HepG2 (cell line): ENCODE data around the gene NISCH. TPM values are rescaled to one million over a fixed set of nuclear protein-coding genes. Genes with fewer than 3 reads are reported as not detected.

Experiments
- ATAC-seq: fragments of 200-7000 bp; cut with Tn5 transposase; 3 replicates; pipeline ENCODE4 v1.9.1; 2020; ENCODE audit warnings: mild to moderate bottlenecking, moderate library complexity
- BruUV-seq: library from RNA; stranded (reverse); fragments of 400-500 nt; replicated peaks from 2 replicates; lab custom pipeline; 2021; lab: Mats Ljungman, UMichigan
- CTCF ChIA-PET: fragments of 300-600 bp; formaldehyde crosslinking; extraction: SDS; loops from one replicate; lab custom pipeline; 2021; ENCODE audit warnings: low total read pairs, inconsistent platforms, low intra/inter-chr PET ratio; lab: Yijun Ruan, JAX
- POLR2A ChIA-PET: fragments of 350-600 bp; sonication (Branson Sonifier 250); formaldehyde crosslinking; loops from one replicate; lab custom pipeline; 2020; ENCODE audit warnings: antibody characterized with exemption, inconsistent platforms; lab: Yijun Ruan, JAX
- DNase-seq: peaks from one replicate; pipeline ENCODE4 v3.0.0-alpha.2; 2015; ENCODE audit warnings: low spot score
- FAIRE-seq: peaks from 3 replicates; lab custom pipeline; 2011; peaks lifted over from hg19 to GRCh38; lab: Jason Lieb, UNC
- H2AFZ ChIP-seq: one replicate; pipeline ENCODE4 v1.6.1; 2011; ENCODE audit warnings: low read length, inconsistent platforms
- H3K27ac ChIP-seq: fragments of 300-600 bp; 3 replicates; pipeline ENCODE4 v1.8.0; 2011; ENCODE audit warnings: mixed run types, mild to moderate bottlenecking, mixed read lengths, low read length, inconsistent platforms; ENCODE audit not compliant: insufficient read depth; ENCODE audit errors: extremely low read length
- H3K27me3 ChIP-seq, 2 experiments: fragments of 200-600 bp in 1 of 2; 2 replicates in 1 of 2; 3 replicates in 1 of 2; pipeline versions ENCODE4 v1.6.0 to v1.8.0; 2011; ENCODE audit warnings: low read length in 2 of 2, mild to moderate bottlenecking in 2 of 2, moderate library complexity in 2 of 2, inconsistent platforms in 1 of 2; ENCODE audit not compliant: insufficient read depth in 2 of 2, control insufficient read depth in 1 of 2
- H3K36me3 ChIP-seq, 2 experiments: fragments of 200-600 bp in 1 of 2; replicated peaks in 1 of 2; 2 replicates in 1 of 2; 3 replicates in 1 of 2; pipeline versions ENCODE4 v1.5.1 to v1.8.0; 2011; ENCODE audit warnings: low read length in 2 of 2, inconsistent platforms in 1 of 2; ENCODE audit not compliant: insufficient read depth in 2 of 2, control insufficient read depth in 1 of 2
- H3K4me1 ChIP-seq: 2 replicates; pipeline ENCODE4 v1.5.1; 2012; ENCODE audit warnings: low read length, inconsistent platforms; ENCODE audit not compliant: insufficient read depth
- H3K4me2 ChIP-seq: 2 replicates; pipeline ENCODE4 v1.6.0; 2011; ENCODE audit warnings: low read depth, low read length, inconsistent platforms
- H3K4me3 ChIP-seq, 3 experiments: fragments of 200-600 bp in 1 of 3; sonication (generic), shearing (Covaris generic) in 1 of 3; replicated peaks in 1 of 3; 2 replicates each; pipeline ENCODE4 v1.5.1; 2011 to 2016; ENCODE audit warnings: low read length in 3 of 3, inconsistent platforms in 2 of 3, low read depth in 2 of 3, mild to moderate bottlenecking in 2 of 3, control low read depth in 1 of 3, mixed read lengths in 1 of 3; ENCODE audit not compliant: insufficient read depth in 1 of 3
- H3K79me2 ChIP-seq: one replicate; pipeline ENCODE4 v1.6.1; 2011; ENCODE audit warnings: low read length, inconsistent platforms; ENCODE audit not compliant: insufficient read depth
- H3K9ac ChIP-seq: 2 replicates; pipeline ENCODE4 v1.6.0; 2011; ENCODE audit warnings: mild to moderate bottlenecking, low read depth, low read length, inconsistent platforms; ENCODE audit not compliant: insufficient read depth
- H3K9me3 ChIP-seq: 2 replicates; pipeline ENCODE4 v1.5.1; 2012; ENCODE audit warnings: mild to moderate bottlenecking, low read length
- H4K20me1 ChIP-seq: 2 replicates; pipeline ENCODE4 v1.6.0; 2011; ENCODE audit warnings: inconsistent platforms, mild to moderate bottlenecking, low read length, moderate library complexity; ENCODE audit not compliant: insufficient read depth
- ATRX ChIP-seq: sonication (generic); formaldehyde crosslinking; IDR thresholded peaks from 2 replicates; pipeline ENCODE4 v1.4.0; 2020; ENCODE audit warnings: missing genetic modification reagents, borderline replicate concordance
- RBM39 ChIP-seq: fragments of 200-400 bp; formaldehyde crosslinking; IDR thresholded peaks from one replicate; pipeline ENCODE4 v1.6.1; 2018; ENCODE audit warnings: antibody characterized with exemption, mild to moderate bottlenecking, low read depth, low read length; ENCODE audit not compliant: poor library complexity, severe bottlenecking
- REXO4 ChIP-seq: sonication (generic); formaldehyde crosslinking; IDR thresholded peaks from 2 replicates; pipeline ENCODE4 v1.8.0; 2022; ENCODE audit warnings: missing genetic modification reagents, mild to moderate bottlenecking, borderline replicate concordance
- RXRA ChIP-seq: sonication (generic); formaldehyde crosslinking; IDR thresholded peaks from 2 replicates; pipeline ENCODE4 v1.5.1; 2020; ENCODE audit warnings: missing genetic modification reagents
- ZNF124 ChIP-seq: sonication (generic); formaldehyde crosslinking; IDR thresholded peaks from 2 replicates; pipeline ENCODE4 v1.4.0; 2020; ENCODE audit warnings: missing genetic modification reagents
- ZNF276 ChIP-seq: sonication (generic); formaldehyde crosslinking; IDR thresholded peaks from 2 replicates; pipeline ENCODE4 v1.4.0; 2020; ENCODE audit warnings: mild to moderate bottlenecking, low read depth, missing genetic modification reagents
- ZNF335 ChIP-seq: sonication (generic); formaldehyde crosslinking; IDR thresholded peaks from 2 replicates; pipeline ENCODE4 v1.4.0; 2020; ENCODE audit warnings: missing genetic modification reagents
- ZNF33A ChIP-seq: sonication (generic); formaldehyde crosslinking; IDR thresholded peaks from 2 replicates; pipeline ENCODE4 v1.5.1; 2020; ENCODE audit warnings: missing genetic modification reagents, mild to moderate bottlenecking, moderate library complexity, borderline replicate concordance
- ZNF549 ChIP-seq: sonication (generic); formaldehyde crosslinking; IDR thresholded peaks from 2 replicates; pipeline ENCODE4 v1.5.0; 2020; ENCODE audit warnings: missing genetic modification reagents
- ZNF768 ChIP-seq: sonication (generic); formaldehyde crosslinking; IDR thresholded peaks from 2 replicates; pipeline ENCODE4 v1.4.0; 2020; ENCODE audit warnings: missing genetic modification reagents
- WGBS: methylation state at CpG from one replicate; pipeline ENCODE4 v1.1.6; 2017; ENCODE audit warnings: low lambda C conversion rate; 5-methylcytosine and 5-hydroxymethylcytosine counted together
- in situ Hi-C: cut with HindIII; loops from 2 replicates; pipeline ENCODE4 v1.10.0; 2017; ENCODE audit warnings: low pct_unique_long_range_greater_than_20kb; ENCODE audit not compliant: extremely low pct_ligation_motif_present
- intact Hi-C: fragments of 100-400 bp; cut with micrococcal nuclease; formaldehyde crosslinking; loops from one replicate; pipeline ENCODE4 v1.10.0; 2022; ENCODE audit not compliant: unreplicated experiment
- polyA plus RNA-seq, 8 experiments: library from polyadenylated mRNA; depleted of rRNA in 3 of 8; stranded (reverse) in 7 of 8; unstranded in 1 of 8; fragments of >200 nt; fragmentation: Illumina TruSeq in 4 of 8; extraction: Trizol in 4 of 8; gene quantifications; 2 replicates each; pipeline versions ENCODE4 v1.2.1 to v1.2.3, GENCODE V29; 2011 to 2016; ENCODE audit warnings: low read depth in 4 of 8, missing spikeins in 1 of 8, mixed read lengths in 1 of 8; ENCODE audit not compliant: insufficient read depth in 1 of 8
- total RNA-seq, 5 experiments: library from RNA; depleted of rRNA; stranded (reverse); fragments of >200 nt; fragmentation: Illumina TruSeq; extraction: Trizol; gene quantifications; 2 replicates each; pipeline ENCODE4 v1.2.3, GENCODE V29; 2016; ENCODE audit warnings: low read depth in 1 of 5

The NISCH gene
- total and polyA plus RNA-seq, 2 of the 13 experiments (the other 11 are each of a cell fraction or from before 2014, with no cell fraction given): 27.0 to 47.6 TPM

DNA sequence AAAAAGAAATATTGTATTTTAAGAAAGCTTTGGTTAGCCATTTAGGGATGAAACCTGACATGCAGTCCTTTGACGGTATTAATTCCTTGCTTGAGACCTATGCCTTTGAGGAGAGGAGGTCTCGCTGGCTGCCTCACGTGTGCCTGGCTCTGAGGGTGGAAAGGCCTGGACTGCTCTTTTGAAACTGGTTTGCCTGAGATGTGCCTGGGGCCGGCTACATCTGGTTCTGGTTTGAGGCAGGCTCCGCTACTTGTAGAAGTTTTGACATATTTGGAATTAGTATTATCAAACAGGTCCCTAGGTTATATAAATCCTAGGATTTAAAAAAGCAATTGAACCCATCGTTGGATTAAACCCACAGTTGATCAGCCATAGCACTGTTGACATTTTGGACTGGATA is 6.5 kb downstream of the NISCH start:
- POLR2A ChIA-PET: no interaction called here
- FAIRE-seq: no peak
- no TSS peak for BruUV-seq

DNA sequence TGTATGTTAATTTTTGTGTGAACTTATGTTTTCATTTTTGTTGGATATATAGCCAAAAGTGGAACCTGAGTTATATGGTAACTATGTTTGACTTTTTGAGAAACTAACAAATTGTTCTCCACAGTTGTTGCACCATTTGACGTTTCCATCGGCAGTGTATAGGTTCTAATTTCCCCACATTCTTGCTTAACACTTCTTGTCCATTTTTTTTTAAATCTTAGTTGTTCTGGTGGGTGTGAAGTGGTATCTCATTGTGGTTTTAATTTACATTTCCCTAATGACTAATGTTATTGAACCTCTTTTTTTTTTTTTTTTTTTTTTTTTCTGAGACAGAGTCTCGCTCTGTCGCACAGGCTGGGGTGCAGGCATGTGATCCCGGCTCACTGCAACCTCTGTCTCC is 8.0 kb downstream of the NISCH start:
- POLR2A ChIA-PET: no interaction called here
- H3K4me2 ChIP-seq: no peak overlapping the region
- DNase-seq (no peak), FAIRE-seq (no peak), ATAC-seq (no peak)
- H3K4me3 ChIP-seq: no peak overlapping the region
- no TSS peak for BruUV-seq
- CTCF ChIA-PET: no interaction called here
- H3K4me1 ChIP-seq: peaks cover 9% of the 10 kb centered on the region; the same call in 1 of the 2 replicates
- TF ChIP-seq RXRA (CRISPR knock-in tag) (no peak), REXO4 (CRISPR knock-in tag) (no peak), RBM39 (no peak), ZNF33A (no peak), ZNF124 (CRISPR knock-in tag) (no peak), ATRX (no peak)
- no peak overlapping the region for H3K27ac ChIP-seq
- intact Hi-C loops (no loop called here), in situ Hi-C loops (no loop called here)
- peaks cover 8 to 45% of the 10 kb centered on the region in 2 experiments; a peak in 4 of 5 replicates for H3K36me3 ChIP-seq
- no peak overlapping the region for H2AFZ ChIP-seq
- H3K9me3 ChIP-seq: no peaks in the 10 kb centered on the region
- H3K9ac ChIP-seq: no peak overlapping the region
- H3K27me3 ChIP-seq: no peaks in the 10 kb centered on the region
- peaks cover 3% of the 10 kb centered on the region for H3K79me2 ChIP-seq
- H4K20me1 ChIP-seq: no peaks in the 10 kb centered on the region
- WGBS: 89% methylated on average over 5 of the region's 5 CpGs

More for the DNA sequence above, 6.5 kb downstream of the NISCH start:
- Histone ChIP-seq H3K4me2 (no peak overlapping the region), H3K9me3 (no peaks in the 10 kb centered on the region), H2AFZ (no peak overlapping the region), H3K4me1 (peaks cover 15% of the 10 kb centered on the region), H3K4me3 (no peak overlapping the region), H3K9ac (no peak overlapping the region), H4K20me1 (no peaks in the 10 kb centered on the region), H3K79me2 (peaks cover 10% of the 10 kb centered on the region), H3K36me3 (peaks cover 9 to 45% of the 10 kb centered on the region in 2 experiments; a peak in 4 of 5 replicates), H3K27ac (no peak overlapping the region), H3K27me3 (no peaks in the 10 kb centered on the region)
- no peak for TF ChIP-seq ZNF335
- no peak for TF ChIP-seq ZNF549
- TF ChIP-seq ZNF276 (CRISPR knock-in tag): no peak
- TF ChIP-seq ZNF768: no peak
- no peak for ATAC-seq
- DNase-seq: no peak
- CTCF ChIA-PET: no interaction called here
- in situ Hi-C loops: no loop called here
- 97% methylated on average over 6 of the region's 6 CpGs for WGBS
- intact Hi-C loops: no loop called here
